Gastrocnemius medialis (tissue), 4 donors: ENCODE measurements around the gene SYCE1L. TPM values are rescaled to one million over a fixed set of nuclear protein-coding genes. Genes with fewer than 3 reads are reported as not detected.
"Not testable (repeated sequence)": the region's sequence is repeated elsewhere in the genome, so short reads cannot be mapped to it uniquely, and the experiment has no call there.

Source experiments
- ATAC-seq, 2 donors: fragments of 150-250 bp; one replicate each; pipeline ENCODE4 v1.9.1; 2016
- DNase-seq, 2 donors: peaks; one replicate each; pipeline ENCODE4 v3.0.0-alpha.2; 2019
- H3K27ac ChIP-seq, 4 donors: fragments of 200-600 bp; sonication (generic); 1 replicate in 1 of 4; 2 replicates in 3 of 4; pipeline ENCODE4 v1.5.1; 2016 to 2018; ENCODE audit warnings: mild to moderate bottlenecking in 2 of 4, moderate library complexity in 1 of 4
- H3K27me3 ChIP-seq, 3 donors: fragments of 200-600 bp; sonication (generic) in 2 of 3; 1 replicate in 1 of 3; 2 replicates in 2 of 3; pipeline versions ENCODE4 v1.5.1 to v1.6.0; 2016 to 2019; ENCODE audit warnings: mild to moderate bottlenecking in 1 of 3, moderate library complexity in 1 of 3
- H3K36me3 ChIP-seq, 2 donors: fragments of 200-600 bp; sonication (generic) in 1 of 2; one replicate each; pipeline ENCODE4 v1.5.1; 2017 to 2018
- H3K4me1 ChIP-seq, 2 donors: fragments of 200-600 bp; sonication (generic) in 1 of 2; one replicate each; pipeline ENCODE4 v1.5.1; 2016 to 2017; ENCODE audit warnings: mild to moderate bottlenecking in 2 of 2
- H3K4me3 ChIP-seq, 4 donors: fragments of 200-600 bp; sonication (generic) in 3 of 4; 1 replicate in 1 of 4; 2 replicates in 3 of 4; pipeline ENCODE4 v1.5.1; 2016 to 2019; ENCODE audit warnings: mild to moderate bottlenecking in 2 of 4
- H3K9me3 ChIP-seq, 3 donors: fragments of 200-600 bp; sonication (generic) in 2 of 3; 1 replicate in 1 of 3; 2 replicates in 2 of 3; pipeline ENCODE4 v1.5.1; 2016 to 2019
- CTCF ChIP-seq, 5 experiments: fragments of 450-650 bp in 3 of 5; fragments of 200-600 bp in 2 of 5; sonication (generic) in 2 of 5; IDR thresholded peaks in 4 of 5; conservative IDR thresholded peaks in 1 of 5; 1 replicate in 4 of 5; 2 replicates in 1 of 5; pipeline ENCODE4 v1.5.1; 2016 to 2019; ENCODE audit warnings: antibody characterized with exemption in 5 of 5, mild to moderate bottlenecking in 3 of 5, moderate library complexity in 3 of 5
- POLR2A ChIP-seq, 2 donors: fragments of 450-650 bp; IDR thresholded peaks; one replicate each; pipeline ENCODE4 v1.6.1; 2017; ENCODE audit warnings: antibody characterized with exemption in 2 of 2, mild to moderate bottlenecking in 2 of 2, moderate library complexity in 2 of 2
- in situ Hi-C, 4 donors: fragments of 200-750 bp; cut with MboI; loops; one replicate each; pipeline versions ENCODE4 v1.15.0 to v1.8.0; 2017; ENCODE audit warnings: low sequenced_read_pairs in 4 of 4
- intact Hi-C: fragments of 100-400 bp; cut with DNase I; formaldehyde crosslinking; loops from one replicate; pipeline ENCODE4 v1.15.1; 2023; ENCODE audit warnings: low total_unique reads
- total RNA-seq, 4 donors: library from RNA; depleted of rRNA; stranded (reverse); fragments of >200 nt; gene quantifications; one replicate each; pipeline versions ENCODE4 v1.1.0 to v1.2.3, GENCODE V29; 2016

The SYCE1L gene
- total RNA-seq = not detected

- Histone ChIP-seq H3K4me1 (no peaks in the 10 kb centered on the region), H3K27ac (no peak within 1 kb of the TSS), H3K27me3 (no peaks in the 10 kb centered on the region), H3K36me3 (peaks cover 0 to 53% of the 10 kb centered on the region in 2 donors), H3K4me3 (no peak within 1 kb of the TSS), H3K9me3 (no peaks in the 10 kb centered on the region)
- in situ Hi-C loops = loop anchor here in 1 of 4 donors (25.0 kb wide), 2 partner anchors 1587 to 1737 kb away; partner anchors contain the start of genes ADAT1 and TMEM170A
- ATAC-seq (no peak), DNase-seq (no peak)
- TF ChIP-seq CTCF (IDR thresholded peaks at IDR 0.05 in 4 of 5, conservative IDR thresholded peaks at IDR 0.05 in 1 of 5) (no peak), POLR2A (IDR thresholded peaks at IDR 0.05) (no peak)
- intact Hi-C loops = no loop called here
Observed at GRCh38 chr16:77199211-77199610, at the start of gene SYCE1L. TSS of gene SYCE1L (plus strand) at chr16:77199408. CDS start at chr16:77199452, 44 bp downstream.

GRCh38 chr16:77157346-77158058 is 41.7 kb upstream of the SYCE1L start:
- intact Hi-C loops = no loop called here
- H3K27ac ChIP-seq = no peak overlapping the region
- no peak for DNase-seq

GRCh38 chr16:77158293-77158692 is 40.9 kb upstream of the SYCE1L start:
- TF ChIP-seq CTCF (IDR thresholded peaks at IDR 0.05 in 4 of 5, conservative IDR thresholded peaks at IDR 0.05 in 1 of 5) = no peak
- no peak for TF ChIP-seq POLR2A (IDR thresholded peaks at IDR 0.05)
- H3K36me3 ChIP-seq = no peaks in the 10 kb centered on the region
- intact Hi-C loops = no loop called here
- no peak overlapping the region for H3K4me3 ChIP-seq
- DNase-seq (no peak), ATAC-seq (no peak)
- H3K27me3 ChIP-seq = peaks cover 0 to 3% (median 0%) of the 10 kb centered on the region in 3 donors
- H3K4me1 ChIP-seq = no peaks in the 10 kb centered on the region
- no peak overlapping the region for H3K27ac ChIP-seq
- H3K9me3 ChIP-seq = no peaks in the 10 kb centered on the region
- in situ Hi-C loops = loop anchor here in 1 of 4 donors (25.0 kb wide), 1 partner anchor 1371 kb away; no protein-coding TSS in a partner anchor

More at GRCh38 chr16:77157346-77158058, 41.7 kb upstream of the SYCE1L start:
- Histone ChIP-seq H3K4me3 (no peak overlapping the region), H3K9me3 (no peaks in the 10 kb centered on the region), H3K36me3 (no peaks in the 10 kb centered on the region), H3K27me3 (peaks cover 0 to 3% (median 0%) of the 10 kb centered on the region in 3 donors), H3K4me1 (no peaks in the 10 kb centered on the region)
- in situ Hi-C loops = loop anchor here in 1 of 4 donors (25.0 kb wide), 1 partner anchor 1370 kb away; no protein-coding TSS in a partner anchor
- TF ChIP-seq POLR2A (IDR thresholded peaks at IDR 0.05) (no peak), CTCF (IDR thresholded peaks at IDR 0.05 in 4 of 5, conservative IDR thresholded peaks at IDR 0.05 in 1 of 5) (no peak)
- ATAC-seq = no peak

- Histone ChIP-seq H3K27ac (no peak overlapping the region), H3K27me3 (no peaks in the 10 kb centered on the region), H3K4me1 (no peaks in the 10 kb centered on the region), H3K36me3 (no peaks in the 10 kb centered on the region), H3K4me3 (no peak overlapping the region), H3K9me3 (no peaks in the 10 kb centered on the region)
- in situ Hi-C loops = loop anchor here in 1 of 4 donors (25.0 kb wide), 1 partner anchor 1378 kb away; no protein-coding TSS in a partner anchor
- intact Hi-C loops = no loop called here
- ATAC-seq = no peak
- DNase-seq = no peak
- TF ChIP-seq POLR2A (IDR thresholded peaks at IDR 0.05) (no peak), CTCF (IDR thresholded peaks at IDR 0.05 in 4 of 5, conservative IDR thresholded peaks at IDR 0.05 in 1 of 5) (no peak)
Observed at GRCh38 chr16:77165006-77165405, 34.2 kb upstream of the SYCE1L start.

- H3K36me3 ChIP-seq, ATAC-seq, H3K27me3 ChIP-seq, intact Hi-C loops, H3K4me1 ChIP-seq, DNase-seq, H3K9me3 ChIP-seq, H3K4me3 ChIP-seq, H3K27ac ChIP-seq: not testable (repeated sequence)
- in situ Hi-C loops = loop anchor here in 1 of 4 donors (25.0 kb wide), 1 partner anchor 1378 kb away; no protein-coding TSS in a partner anchor
Observed at GRCh38 chr16:77165536-77166236, 33.5 kb upstream of the SYCE1L start.
